Heart left ventricle (tissue), 13 donors: ENCODE measurements around the gene INO80.

Source experiments
- CTCF ChIP-seq, 12 donors: fragments of 200-600 bp; sonication (generic) in 4 of 12; IDR thresholded peaks; one replicate each; pipeline versions ENCODE4 v1.5.0 to v1.8.0; 2018 to 2022; ENCODE audit warnings: antibody characterized with exemption in 12 of 12, mild to moderate bottlenecking in 5 of 12
- POLR2A ChIP-seq, 2 donors: fragments of 450-650 bp; IDR thresholded peaks; one replicate each; pipeline ENCODE4 v1.6.1; 2017; ENCODE audit warnings: antibody characterized with exemption in 2 of 2, mild to moderate bottlenecking in 2 of 2, moderate library complexity in 2 of 2
- donor health status: ischemic (EF 13 %, LVEDD 7.1; RV severe dilation, severe dysfunction).
- donor health status: DM: no; HTN: yes; CAD: no.
- donor health status: DM: no; HTN: no; CAD: no.
- donor health status: ischemic (EF 25% LVEDD 6.9; RV normal size, moderate dysfunction).
- donor health status: ischemic (EF 25% LVEDD 5.7; RV mildly dilated, moderate dysfunction).
- donor health status: ischemic (EF 35%, LVEDD 5.7; RV mildly dilated, moderate dysfunction).
- donor health status: nonischemic (EF 11% LVEDD 7.7; RV severe dilation, severe dysfunction).
- donor health status: DM: yes; HTN: yes; CAD: no.
- donor health status: PGD.
- donor health status: ischemic (EF 29% LVEDD 5.4; RV normal size, mild dysfunction).
- donor health status: nonischemic (EF 23%, LVEDD 6.1; RV moderate dilation, normal function).

- TF ChIP-seq CTCF (IDR thresholded peaks at IDR 0.05) (no peak), POLR2A (IDR thresholded peaks at IDR 0.05) (no peak)
Measured at GRCh38 chr15:40959331-40960141, 156.5 kb downstream of the INO80 start.
